Measurements from ENCODE around the gene ACTL7A. TPM values are rescaled to one million over a fixed set of nuclear protein-coding genes. Genes with fewer than 3 reads are reported as not detected.

Gene ACTL7A
- total and polyA plus RNA-seq, 2 of the 13 experiments (the other 11 are each of a cell fraction or from before 2014, with no cell fraction given): not detected

GRCh38 chr9:108894225-108894997 lies 32.3 kb downstream of the ACTL7A start (continued):
- peak; percentile 97 for TF ChIP-seq PAXIP1 (CRISPR knock-in tag; conservative IDR thresholded peaks at IDR 0.05)
- TF ChIP-seq POLR2G (IDR thresholded peaks at IDR 0.05; ENCODE audit: low read depth, low read length): no peak
- no peak for TF ChIP-seq ZBTB4 (CRISPR knock-in tag; IDR thresholded peaks at IDR 0.05; ENCODE audit: borderline replicate concordance)
- TF ChIP-seq SALL1 (CRISPR knock-in tag; IDR thresholded peaks at IDR 0.05): peak; percentile 99
- TF ChIP-seq ZFP37 (CRISPR knock-in tag; IDR thresholded peaks at IDR 0.05; ENCODE audit: borderline replicate concordance): no peak
- 0 out of 2 replicates have a peak, but pooled peaks have one; percentile 33 for TF ChIP-seq HMGXB3 (CRISPR knock-in tag; IDR thresholded peaks at IDR 0.05; ENCODE audit: borderline replicate concordance)
- peak; percentile 54; the same call in 1 of the 2 replicates for TF ChIP-seq ZMYM4 (CRISPR knock-in tag; IDR thresholded peaks at IDR 0.05)
- TF ChIP-seq ZNF468 (CRISPR knock-in tag; IDR thresholded peaks at IDR 0.05): no peak
- no peak for TF ChIP-seq ATAD3A (CRISPR knock-in tag; IDR thresholded peaks at IDR 0.05)
- no peak for TF ChIP-seq ZNF230 (CRISPR knock-in tag; IDR thresholded peaks at IDR 0.05)
- no peak for TF ChIP-seq ATF7-NPFF (CRISPR knock-in tag; IDR thresholded peaks at IDR 0.05; ENCODE audit: low read depth)
- TF ChIP-seq ZNF317 (CRISPR knock-in tag; IDR thresholded peaks at IDR 0.05): peak; percentile 78
- TF ChIP-seq ZNF766 (CRISPR knock-in tag; IDR thresholded peaks at IDR 0.05; ENCODE audit: borderline replicate concordance): 0 out of 2 replicates have a peak, but pooled peaks have one; percentile 48
- TF ChIP-seq RBFOX2 (IDR thresholded peaks at IDR 0.05; ENCODE audit: low read depth, low read length): no peak

All from HepG2 (cell line).